Measurements from ENCODE around the gene SHISA9. TPM values are rescaled to one million over a fixed set of nuclear protein-coding genes. Genes with fewer than 3 reads are reported as not detected.
"Not testable (repeated sequence)": the region's sequence is repeated elsewhere in the genome, so short reads cannot be mapped to it uniquely, and the experiment has no call there.

Gene SHISA9
- total RNA-seq, 2 donors from 2014 or later = 0.08 to 0.24 TPM

GRCh38 chr16:12906765-12907516, 5.5 kb downstream of the SHISA9 start:
- no peaks in the 10 kb centered on the region for H3K36me3 Mint-ChIP-seq (ENCODE audit: low read depth)
- no peak for ATAC-seq (replicated peaks)
- H3K4me1 Mint-ChIP-seq = no peaks in the 10 kb centered on the region

GRCh38 chr16:12907670-12908233, 6.4 kb downstream of the SHISA9 start:
- peaks cover 24% of the 10 kb centered on the region for H3K27me3 Mint-ChIP-seq
- H3K9me3 Mint-ChIP-seq = no peaks in the 10 kb centered on the region
- H3K36me3 Mint-ChIP-seq (ENCODE audit: low read depth) = no peaks in the 10 kb centered on the region

More at GRCh38 chr16:12906765-12907516, 5.5 kb downstream of the SHISA9 start:
- Mint-ChIP-seq H3K27me3 (peaks cover 27% of the 10 kb centered on the region), H3K27ac (no peak overlapping the region), H3K4me3 (no peak overlapping the region), H3K9me3 (no peaks in the 10 kb centered on the region)

GRCh38 chr16:12917246-12917645, 15.8 kb downstream of the SHISA9 start:
- Mint-ChIP-seq H3K27me3 (peaks cover 22% of the 10 kb centered on the region), H3K36me3 (ENCODE audit: low read depth) (no peaks in the 10 kb centered on the region), H3K27ac (no peak overlapping the region), H3K9me3 (peaks cover 4% of the 10 kb centered on the region), H3K4me1 (no peaks in the 10 kb centered on the region), H3K4me3 (no peak overlapping the region)
- no peak for ATAC-seq (replicated peaks)

More at GRCh38 chr16:12907670-12908233, 6.4 kb downstream of the SHISA9 start:
- H3K27ac Mint-ChIP-seq = no peak overlapping the region
- ATAC-seq (replicated peaks) = no peak
- no peak overlapping the region for H3K4me3 Mint-ChIP-seq
- H3K4me1 Mint-ChIP-seq = no peaks in the 10 kb centered on the region

GRCh38 chr16:12917653-12918052, 16.3 kb downstream of the SHISA9 start:
- H3K36me3 Mint-ChIP-seq (ENCODE audit: low read depth) = no peaks in the 10 kb centered on the region
- no peak overlapping the region for H3K27ac Mint-ChIP-seq
- H3K27me3 Mint-ChIP-seq = peaks cover 22% of the 10 kb centered on the region
- no peak overlapping the region for H3K4me3 Mint-ChIP-seq
- ATAC-seq (replicated peaks) = no peak
- H3K4me1 Mint-ChIP-seq = no peaks in the 10 kb centered on the region
- peaks cover 4% of the 10 kb centered on the region for H3K9me3 Mint-ChIP-seq

GRCh38 chr16:12920739-12921138, 19.3 kb downstream of the SHISA9 start:
- Mint-ChIP-seq H3K27me3 (peaks cover 14% of the 10 kb centered on the region), H3K27ac (no peak overlapping the region), H3K9me3 (no peaks in the 10 kb centered on the region), H3K36me3 (ENCODE audit: low read depth) (no peaks in the 10 kb centered on the region), H3K4me1 (no peaks in the 10 kb centered on the region), H3K4me3 (no peak overlapping the region)
- no peak for ATAC-seq (replicated peaks)

GRCh38 chr16:12923640-12924039, 22.2 kb downstream of the SHISA9 start:
- H3K4me3 Mint-ChIP-seq; H3K36me3 Mint-ChIP-seq (ENCODE audit: low read depth); H3K4me1 Mint-ChIP-seq; ATAC-seq (replicated peaks); H3K27ac Mint-ChIP-seq; H3K9me3 Mint-ChIP-seq: not testable (repeated sequence)
- peaks cover 17% of the 10 kb centered on the region for H3K27me3 Mint-ChIP-seq

GRCh38 chr16:12925026-12925800, 23.8 kb downstream of the SHISA9 start:
- H3K27ac Mint-ChIP-seq = no peak overlapping the region
- no peaks in the 10 kb centered on the region for H3K36me3 Mint-ChIP-seq (ENCODE audit: low read depth)
- no peaks in the 10 kb centered on the region for H3K4me1 Mint-ChIP-seq
- H3K4me3 Mint-ChIP-seq = no peak overlapping the region
- peaks cover 13% of the 10 kb centered on the region for H3K27me3 Mint-ChIP-seq
- H3K9me3 Mint-ChIP-seq = no peaks in the 10 kb centered on the region
- no peak for ATAC-seq (replicated peaks)

- H3K27ac Mint-ChIP-seq = no peak overlapping the region
- H3K4me1 Mint-ChIP-seq = no peaks in the 10 kb centered on the region
- no peaks in the 10 kb centered on the region for H3K9me3 Mint-ChIP-seq
- H3K36me3 Mint-ChIP-seq (ENCODE audit: low read depth) = no peaks in the 10 kb centered on the region
- ATAC-seq (replicated peaks) = no peak
- peaks cover 9% of the 10 kb centered on the region for H3K27me3 Mint-ChIP-seq
- no peak overlapping the region for H3K4me3 Mint-ChIP-seq
These were observed 26.2 kb downstream of the SHISA9 start for GRCh38 chr16:12927591-12927990.

- no peaks in the 10 kb centered on the region for H3K36me3 Mint-ChIP-seq (ENCODE audit: low read depth)
- peaks cover 21% of the 10 kb centered on the region for H3K27me3 Mint-ChIP-seq
- no peak overlapping the region for H3K4me3 Mint-ChIP-seq
- no peak overlapping the region for H3K27ac Mint-ChIP-seq
- no peaks in the 10 kb centered on the region for H3K9me3 Mint-ChIP-seq
- no peaks in the 10 kb centered on the region for H3K4me1 Mint-ChIP-seq
- no peak for ATAC-seq (replicated peaks)
These were observed 29.5 kb downstream of the SHISA9 start for GRCh38 chr16:12930881-12931280.

- H3K9me3 Mint-ChIP-seq = no peaks in the 10 kb centered on the region
- peaks cover 23% of the 10 kb centered on the region for H3K27me3 Mint-ChIP-seq
- no peak overlapping the region for H3K4me3 Mint-ChIP-seq
- H3K27ac Mint-ChIP-seq = no peak overlapping the region
- H3K36me3 Mint-ChIP-seq (ENCODE audit: low read depth) = no peaks in the 10 kb centered on the region
- H3K4me1 Mint-ChIP-seq = no peaks in the 10 kb centered on the region
- ATAC-seq (replicated peaks) = no peak
These were observed 35.0 kb downstream of the SHISA9 start for GRCh38 chr16:12936391-12936790.

- H3K27me3 Mint-ChIP-seq = peaks cover 15% of the 10 kb centered on the region
- no peak for ATAC-seq (replicated peaks)
- no peaks in the 10 kb centered on the region for H3K36me3 Mint-ChIP-seq (ENCODE audit: low read depth)
- H3K4me3 Mint-ChIP-seq = no peak overlapping the region
- H3K4me1 Mint-ChIP-seq = no peaks in the 10 kb centered on the region
- H3K27ac Mint-ChIP-seq = no peak overlapping the region
- no peaks in the 10 kb centered on the region for H3K9me3 Mint-ChIP-seq
These were observed 40.5 kb downstream of the SHISA9 start for GRCh38 chr16:12941896-12942295.

GRCh38 chr16:12942861-12943260, 41.5 kb downstream of the SHISA9 start:
- Mint-ChIP-seq H3K4me1 (no peaks in the 10 kb centered on the region), H3K27me3 (peaks cover 15% of the 10 kb centered on the region), H3K27ac (no peak overlapping the region), H3K4me3 (no peak overlapping the region), H3K36me3 (ENCODE audit: low read depth) (no peaks in the 10 kb centered on the region), H3K9me3 (no peaks in the 10 kb centered on the region)
- no peak for ATAC-seq (replicated peaks)

- ATAC-seq (replicated peaks) = no peak
- Mint-ChIP-seq H3K4me1 (no peaks in the 10 kb centered on the region), H3K27ac (no peak overlapping the region), H3K36me3 (ENCODE audit: low read depth) (no peaks in the 10 kb centered on the region), H3K9me3 (no peaks in the 10 kb centered on the region), H3K4me3 (no peak overlapping the region), H3K27me3 (peaks cover 15% of the 10 kb centered on the region)
These were observed 42.9 kb downstream of the SHISA9 start for GRCh38 chr16:12944300-12944699.

GRCh38 chr16:12951392-12951791, 50.0 kb downstream of the SHISA9 start:
- Mint-ChIP-seq H3K4me3 (no peak overlapping the region), H3K36me3 (ENCODE audit: low read depth) (no peaks in the 10 kb centered on the region), H3K4me1 (no peaks in the 10 kb centered on the region), H3K27me3 (peaks cover 9% of the 10 kb centered on the region), H3K27ac (no peak overlapping the region), H3K9me3 (no peaks in the 10 kb centered on the region)
- ATAC-seq (replicated peaks) = no peak

GRCh38 chr16:12951976-12952375, 50.6 kb downstream of the SHISA9 start:
- ATAC-seq (replicated peaks) = no peak
- Mint-ChIP-seq H3K36me3 (ENCODE audit: low read depth) (no peaks in the 10 kb centered on the region), H3K9me3 (no peaks in the 10 kb centered on the region), H3K4me3 (no peak overlapping the region), H3K4me1 (no peaks in the 10 kb centered on the region), H3K27me3 (peaks cover 8% of the 10 kb centered on the region), H3K27ac (no peak overlapping the region)
